ENCODE measurements around the gene COPS9.

The COPS9 gene

DNA sequence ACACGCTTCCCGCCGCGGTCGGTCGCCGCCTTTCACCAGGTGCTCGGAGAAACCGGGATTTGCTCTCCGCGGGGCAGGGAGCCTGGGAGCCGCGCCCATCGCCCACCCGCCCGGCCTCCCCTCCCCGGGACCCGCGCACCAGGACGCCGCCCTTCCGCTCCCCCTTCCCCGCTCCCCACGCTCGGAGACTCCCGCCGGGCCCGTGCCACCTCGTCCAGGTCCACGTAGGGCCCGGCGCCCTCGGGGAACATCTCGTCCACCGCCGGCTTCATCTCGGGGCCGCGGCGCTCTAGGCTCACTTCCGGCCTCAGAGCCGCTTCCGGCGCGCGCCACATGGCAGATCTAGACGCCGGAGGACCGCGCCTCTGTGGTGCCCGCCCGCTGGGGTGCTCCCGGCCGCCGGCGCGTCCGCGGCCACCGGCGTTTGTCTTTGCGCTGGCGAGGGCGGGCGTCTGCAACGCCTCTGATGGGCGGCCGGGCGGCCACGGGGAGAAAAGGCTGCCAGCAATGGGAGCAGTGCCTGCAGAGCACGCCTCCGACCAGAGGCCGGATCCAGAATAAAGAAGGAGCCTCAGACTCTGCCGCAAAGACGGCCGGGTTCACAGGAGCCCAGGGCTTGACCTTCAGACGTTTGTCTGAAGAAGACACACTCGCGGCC is at the start of gene COPS9:
COPS9 (minus strand) TSS at position 293 of the 658 bp plus-strand sequence; CDS start at position 272, 21 bp downstream.
- no peak for DNase-seq (ENCODE audit: low read depth, low spot score)

DNA sequence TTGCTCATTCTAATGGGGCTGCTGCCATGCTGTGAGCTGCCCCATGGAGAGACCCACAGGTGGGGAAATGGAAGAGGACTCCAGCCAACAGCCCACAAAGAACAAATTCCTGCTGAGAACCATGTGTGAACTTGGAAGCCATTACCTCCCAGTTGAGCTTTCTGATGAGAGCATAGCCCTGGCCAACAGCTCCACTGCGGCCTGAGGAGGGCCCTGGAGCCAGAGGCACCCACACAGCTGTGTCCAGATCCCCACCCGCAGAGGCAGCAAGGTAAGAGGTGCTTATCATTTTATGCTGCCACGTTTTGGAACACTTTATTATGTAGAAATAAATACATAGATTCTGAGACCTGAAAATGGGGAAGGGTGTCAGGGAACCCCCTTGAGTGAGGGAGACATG is 48.6 kb upstream of the COPS9 start:
- DNase-seq (ENCODE audit: low read depth, low spot score) = no peak

DNA sequence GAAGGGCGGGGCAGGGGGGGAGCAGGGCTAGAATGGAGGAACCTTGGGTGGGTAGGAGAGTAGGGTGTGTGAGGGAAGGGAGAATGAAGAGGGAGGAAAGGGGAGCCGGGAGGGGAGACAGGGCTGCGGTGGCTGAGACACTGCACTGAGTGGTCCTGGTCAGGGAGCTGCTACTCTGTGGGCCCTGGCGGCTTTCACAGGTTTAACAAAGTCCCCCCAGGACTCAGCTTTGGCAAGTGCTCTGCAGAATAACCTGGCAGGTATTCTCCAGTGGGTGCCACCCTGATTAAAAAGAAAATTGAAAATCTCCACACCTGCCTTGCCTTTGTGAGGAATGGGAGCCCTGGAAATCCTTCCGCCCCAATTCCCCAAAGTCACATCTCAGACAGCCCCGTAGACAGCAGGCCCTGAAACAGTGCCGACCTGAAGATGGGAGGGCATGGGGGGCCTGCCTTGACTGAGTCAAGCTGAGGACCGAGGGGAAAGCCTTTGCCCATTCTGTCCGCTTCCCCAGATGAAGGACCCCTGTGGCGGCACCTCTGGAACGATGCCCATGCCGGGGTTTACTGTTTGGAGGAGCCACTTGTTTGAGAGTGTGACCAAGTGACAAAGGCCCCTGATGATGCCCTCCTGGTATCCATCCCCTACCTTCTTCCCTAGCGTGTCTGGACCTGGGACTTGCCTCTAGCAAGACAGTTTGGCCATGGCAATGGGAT is 47.9 kb upstream of the COPS9 start:
- no peak for DNase-seq (ENCODE audit: low read depth, low spot score)

DNA sequence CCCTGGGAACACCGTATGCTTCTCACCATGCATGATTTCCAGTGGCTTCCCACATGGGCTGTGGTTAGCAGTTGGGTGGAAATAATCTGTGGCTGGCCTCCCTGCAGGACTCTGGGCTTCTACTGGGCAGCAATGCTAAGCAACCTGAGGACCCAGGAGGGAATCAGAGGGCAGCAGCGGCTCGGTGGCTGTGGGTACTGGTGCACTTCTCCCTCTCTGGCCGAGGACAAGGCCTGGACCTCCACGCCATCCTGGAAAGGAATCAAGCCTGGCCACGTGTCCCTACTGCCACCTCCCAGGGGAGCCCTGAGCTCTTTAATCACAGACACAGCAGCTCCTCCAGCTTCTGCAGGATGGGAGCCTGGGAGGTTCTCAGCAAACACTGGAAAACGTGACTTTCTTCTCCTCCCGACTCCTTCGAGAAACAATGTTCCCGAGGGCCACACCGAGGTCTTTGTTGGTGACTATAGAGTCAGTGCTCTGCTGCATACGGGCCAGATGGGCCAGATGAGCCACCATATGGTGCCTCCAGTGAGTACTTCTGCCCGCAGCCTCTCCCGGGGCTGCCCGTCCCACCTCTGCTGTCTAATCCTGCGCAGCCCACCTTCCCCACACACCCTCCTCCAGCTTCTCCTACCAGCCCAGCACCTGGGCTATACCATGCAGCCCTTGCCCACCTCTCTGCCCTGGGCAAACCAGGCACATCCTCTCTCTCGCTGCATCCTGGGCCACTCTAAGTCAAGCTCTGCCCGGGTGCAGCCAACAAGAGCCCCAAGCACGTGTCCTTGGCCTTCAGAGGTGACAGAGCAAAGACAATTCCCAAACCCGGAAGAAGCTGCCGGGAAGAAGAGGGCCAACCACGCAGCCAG is 47.1 kb upstream of the COPS9 start:
- no peak for DNase-seq (ENCODE audit: low read depth, low spot score)

DNA sequence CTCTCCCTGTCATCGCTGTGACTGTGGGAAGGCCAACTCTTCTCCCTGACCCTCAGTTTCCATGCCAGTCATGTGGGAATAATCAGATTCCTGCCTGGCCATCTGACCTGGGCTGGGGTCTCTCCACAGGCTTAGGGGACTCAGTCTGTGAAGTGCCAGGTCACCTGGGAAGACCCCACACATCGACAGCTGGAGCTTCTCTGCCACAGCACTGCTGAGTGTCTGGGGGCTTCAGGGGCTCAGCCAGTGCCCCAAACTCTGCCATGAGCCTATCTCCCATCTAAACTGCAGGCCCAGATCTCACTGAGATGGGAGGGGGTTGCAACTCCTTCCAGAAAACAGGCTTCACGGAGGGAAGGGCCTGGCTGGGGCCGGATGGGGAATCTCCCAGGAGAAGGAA is 46.4 kb upstream of the COPS9 start:
- DNase-seq (ENCODE audit: low read depth, low spot score) = no peak

DNA sequence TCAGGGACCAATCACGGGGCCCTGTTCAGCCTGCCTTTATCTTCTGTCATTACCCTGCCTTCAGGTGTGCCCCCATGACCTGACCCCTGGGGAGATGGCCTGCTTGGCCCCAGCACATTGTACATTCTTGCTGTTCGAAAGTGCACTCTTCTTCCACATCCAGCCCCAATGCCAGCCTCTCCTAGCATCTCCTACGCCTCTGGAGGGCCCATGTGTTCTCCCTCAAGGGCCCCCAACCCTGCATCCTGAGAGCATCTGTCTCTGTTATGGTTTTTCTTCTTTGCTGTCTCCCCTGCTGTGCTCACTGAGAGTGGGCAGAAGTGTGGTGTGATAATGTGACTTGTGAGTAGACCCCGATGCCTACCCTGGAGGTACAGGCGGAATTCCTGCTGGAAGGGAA is 45.9 kb upstream of the COPS9 start:
- DNase-seq (ENCODE audit: low read depth, low spot score) = no peak

DNA sequence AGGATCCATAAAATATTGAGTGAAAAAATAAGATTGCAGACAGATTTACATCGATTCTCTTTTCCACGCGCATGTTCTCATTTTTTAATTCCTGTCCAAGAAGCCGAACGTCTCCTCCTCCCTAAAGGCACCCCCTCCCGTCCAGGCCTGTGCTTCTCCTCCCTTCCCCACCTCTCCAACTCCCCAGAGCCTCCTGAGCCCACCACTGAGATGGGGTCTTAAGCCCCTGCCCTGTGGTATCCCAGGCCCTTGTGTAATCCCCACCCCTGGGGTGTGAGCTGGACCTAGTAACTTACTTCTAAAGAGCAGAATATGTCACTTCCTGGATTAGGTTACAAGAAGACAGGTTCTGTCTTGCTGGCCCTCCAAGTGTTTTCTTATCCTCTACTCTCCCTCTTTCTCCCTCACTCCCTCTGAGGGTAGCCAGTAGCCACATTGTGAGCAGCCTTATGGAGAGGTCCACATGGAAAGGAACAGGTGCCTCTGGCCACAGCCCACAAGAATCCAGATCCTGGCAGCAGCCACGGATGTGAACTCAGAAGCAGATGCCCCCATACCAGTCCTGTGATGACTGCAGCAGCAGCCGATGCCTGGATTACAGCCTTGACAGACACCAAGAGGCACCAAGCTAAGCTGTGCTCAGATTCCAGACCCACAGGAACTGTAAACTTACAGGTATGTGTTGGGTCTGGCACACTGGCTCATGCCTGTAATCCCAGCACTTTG is 44.0 kb upstream of the COPS9 start:
- no peak for DNase-seq (ENCODE audit: low read depth, low spot score)

DNA sequence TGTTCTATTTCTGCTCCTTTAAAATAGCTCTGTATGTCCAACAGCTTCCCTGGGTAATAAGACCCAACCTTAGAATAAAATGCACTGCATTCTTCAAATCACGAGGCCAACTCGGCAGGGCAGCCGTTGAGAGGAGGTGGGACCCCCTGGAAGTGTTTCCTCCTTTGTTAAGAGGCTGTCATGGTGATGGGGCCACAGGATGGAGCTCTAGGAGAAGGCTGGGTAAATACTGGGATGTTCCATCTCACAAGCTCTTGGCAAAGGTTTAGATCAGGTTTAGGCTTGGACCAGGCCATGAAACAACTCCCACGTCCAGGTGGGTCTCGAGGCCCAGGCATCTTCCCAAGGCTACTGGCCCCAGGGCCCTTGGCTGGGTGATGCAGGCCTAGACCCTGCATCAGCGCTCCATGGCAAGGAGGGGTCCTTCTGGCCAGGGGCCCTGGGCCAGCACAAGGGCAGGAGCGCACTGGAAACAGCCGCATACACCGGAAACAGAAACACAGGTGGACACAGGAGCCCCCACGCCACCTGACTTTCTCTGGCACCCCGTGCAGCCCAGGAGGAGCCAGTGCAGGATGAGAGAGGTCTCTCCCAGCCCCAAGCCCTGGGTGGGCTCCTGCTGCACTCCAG is 43.2 kb upstream of the COPS9 start:
- no peak for DNase-seq (ENCODE audit: low read depth, low spot score)

DNA sequence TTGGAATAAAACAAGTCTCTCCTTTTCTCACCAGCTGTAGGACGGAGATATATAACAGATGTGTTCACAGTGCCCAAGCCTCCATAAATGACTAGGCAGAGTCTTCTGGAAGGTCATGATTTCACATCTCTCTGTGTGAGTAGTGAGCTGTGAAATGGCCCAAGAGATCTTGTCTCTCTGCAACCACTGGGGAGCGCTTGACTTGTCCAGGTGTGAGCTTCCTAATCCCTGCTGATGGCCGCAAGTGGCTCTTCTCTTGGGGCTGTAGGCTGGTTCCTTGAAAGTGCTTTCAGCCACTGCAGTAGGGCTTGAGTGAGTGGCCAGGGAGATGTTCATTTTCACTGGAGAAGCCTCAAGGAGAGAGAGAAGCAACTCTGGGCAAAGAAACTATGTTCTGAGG is 42.5 kb upstream of the COPS9 start:
- no peak for DNase-seq (ENCODE audit: low read depth, low spot score)

DNA sequence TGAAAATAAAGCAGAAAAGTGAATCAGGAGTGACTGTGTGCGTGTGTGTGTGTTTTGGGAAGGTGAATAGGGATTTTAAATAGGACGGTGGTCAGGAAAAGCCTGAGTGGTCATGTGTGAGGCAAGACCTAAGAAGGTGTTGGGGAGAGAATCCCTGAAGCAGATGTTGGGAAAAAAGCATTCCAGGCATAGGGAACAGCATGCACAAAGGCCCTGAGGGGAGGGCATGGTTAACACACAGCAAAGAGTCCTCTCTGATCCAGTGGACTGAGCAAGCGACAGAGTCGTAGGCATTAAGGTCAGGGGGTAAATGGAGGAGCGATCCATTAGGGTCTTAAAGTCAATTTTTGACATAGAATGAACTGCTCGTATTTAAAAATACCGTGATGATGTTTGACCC is 38.4 kb upstream of the COPS9 start:
- no peak for DNase-seq (ENCODE audit: low read depth, low spot score)

DNA sequence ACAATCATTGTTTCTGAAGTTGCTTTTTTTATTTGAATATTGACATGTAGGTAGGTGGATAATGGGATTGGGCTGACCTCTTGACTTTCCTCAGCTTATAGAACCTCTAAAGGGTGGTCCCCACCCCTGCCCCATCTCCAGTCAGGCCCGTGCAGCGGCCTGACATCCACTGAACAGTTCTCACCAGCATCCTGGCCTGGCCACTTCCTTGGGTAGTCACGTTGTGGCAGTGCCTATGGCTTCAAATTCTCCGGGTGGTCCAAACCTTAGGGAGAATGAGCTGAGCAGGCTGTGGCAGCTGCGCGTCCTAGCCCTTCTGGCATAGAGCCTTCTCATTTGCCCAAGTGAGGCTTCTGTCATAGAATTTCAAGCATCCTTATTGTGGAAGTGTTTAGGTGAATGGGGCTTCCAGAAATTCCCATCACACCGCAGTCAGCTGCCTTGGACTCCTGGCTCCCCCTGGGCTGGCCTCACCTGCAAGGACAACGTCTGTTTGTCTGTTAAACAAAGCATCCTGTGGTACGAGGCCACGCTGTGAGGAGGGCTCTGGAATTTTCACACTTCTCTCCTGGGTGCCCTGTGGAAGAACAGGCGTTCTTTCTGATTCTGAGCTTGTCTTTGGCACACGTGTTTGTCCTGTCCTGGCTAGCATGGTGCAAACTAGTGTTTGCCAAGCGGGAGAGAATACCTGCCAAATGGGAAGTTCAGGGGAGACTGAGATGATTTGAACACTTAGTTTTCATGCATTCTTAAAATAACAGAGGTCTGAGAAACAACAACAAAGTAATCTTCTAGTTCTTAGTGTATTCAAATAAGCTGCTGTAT is 36.2 kb upstream of the COPS9 start:
- DNase-seq (ENCODE audit: low read depth, low spot score) = no peak

DNA sequence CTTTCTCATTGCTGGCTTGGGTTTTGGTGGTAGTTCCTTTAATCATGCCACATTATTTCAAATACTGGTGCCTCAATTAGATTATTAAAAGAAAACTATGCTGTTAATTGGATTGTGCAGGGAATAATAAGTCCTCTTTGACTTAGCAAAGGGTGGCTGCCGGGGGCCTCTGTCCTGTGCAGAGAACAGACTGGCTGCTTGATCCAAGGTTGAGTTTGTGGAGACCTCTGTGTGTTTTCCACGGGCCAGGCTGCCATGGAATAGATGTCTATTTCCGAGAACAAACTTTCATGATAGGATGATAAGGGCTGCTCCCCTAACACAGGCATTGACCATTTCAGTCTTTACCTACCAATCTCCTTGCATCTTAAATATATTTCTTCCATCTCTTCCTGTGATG is 34.8 kb upstream of the COPS9 start:
- no peak for DNase-seq (ENCODE audit: low read depth, low spot score)

DNA sequence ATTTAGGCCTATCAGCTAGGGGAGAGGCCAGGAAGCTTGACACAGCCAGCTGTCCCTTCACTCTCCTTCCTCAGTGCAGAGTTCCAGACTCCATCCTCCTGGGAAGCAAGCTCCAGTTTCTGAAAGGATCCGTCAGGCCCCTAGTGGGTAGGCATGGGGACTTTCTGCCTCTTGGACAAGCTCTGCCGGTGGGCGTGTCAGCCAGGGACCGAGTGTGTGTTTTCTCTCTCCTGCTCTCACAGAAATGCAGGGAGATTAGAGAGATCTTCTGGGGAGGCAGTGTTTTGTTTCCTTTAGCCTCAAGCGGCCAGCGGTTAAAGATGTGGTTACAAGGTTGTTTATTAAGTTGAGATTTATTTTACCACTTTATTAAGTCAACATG is 34.2 kb upstream of the COPS9 start:
- DNase-seq (ENCODE audit: low read depth, low spot score) = no peak

DNA sequence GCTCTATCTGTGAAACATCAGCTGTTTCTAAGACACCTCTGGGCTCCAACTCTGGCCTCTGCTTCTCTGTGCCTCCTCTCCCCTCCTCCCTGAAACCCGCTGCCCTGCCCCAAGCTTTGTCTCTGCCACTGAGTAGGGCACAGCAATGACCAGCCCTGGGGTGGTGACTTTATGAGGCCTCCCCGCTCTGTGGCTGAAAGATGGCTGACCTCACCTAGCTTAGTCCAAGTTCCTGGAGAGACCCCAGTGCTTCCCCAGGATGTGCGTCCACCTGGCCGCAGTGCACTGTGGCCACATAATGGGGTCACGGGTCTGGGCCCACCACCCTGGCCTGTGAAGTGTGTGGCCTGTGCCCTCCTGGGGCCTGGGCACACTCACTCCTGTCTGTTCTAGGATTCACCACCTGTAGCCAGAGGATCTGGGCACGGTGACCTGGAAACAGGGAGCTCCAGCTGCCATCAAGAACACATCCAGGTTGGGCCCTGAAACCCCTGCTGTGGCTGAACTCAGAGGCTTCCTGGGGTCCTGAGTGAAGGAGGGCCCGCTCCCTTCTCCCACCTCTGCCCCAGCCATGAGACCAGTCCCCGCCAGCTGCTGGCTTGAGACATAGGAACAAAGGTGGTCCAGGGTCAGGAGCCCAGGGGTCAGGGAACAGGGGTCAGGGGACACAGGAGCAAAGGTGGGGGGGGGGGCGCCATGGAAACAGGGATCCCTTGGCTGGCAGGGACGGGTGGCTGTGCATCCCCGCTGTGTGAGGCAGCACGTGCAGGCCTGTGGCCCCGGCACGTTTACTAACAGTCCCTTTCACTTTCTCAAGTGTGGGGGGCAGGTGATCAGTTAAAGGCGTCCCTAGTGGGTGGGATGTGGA is 33.6 kb upstream of the COPS9 start:
- no peak for DNase-seq (ENCODE audit: low read depth, low spot score)

DNA sequence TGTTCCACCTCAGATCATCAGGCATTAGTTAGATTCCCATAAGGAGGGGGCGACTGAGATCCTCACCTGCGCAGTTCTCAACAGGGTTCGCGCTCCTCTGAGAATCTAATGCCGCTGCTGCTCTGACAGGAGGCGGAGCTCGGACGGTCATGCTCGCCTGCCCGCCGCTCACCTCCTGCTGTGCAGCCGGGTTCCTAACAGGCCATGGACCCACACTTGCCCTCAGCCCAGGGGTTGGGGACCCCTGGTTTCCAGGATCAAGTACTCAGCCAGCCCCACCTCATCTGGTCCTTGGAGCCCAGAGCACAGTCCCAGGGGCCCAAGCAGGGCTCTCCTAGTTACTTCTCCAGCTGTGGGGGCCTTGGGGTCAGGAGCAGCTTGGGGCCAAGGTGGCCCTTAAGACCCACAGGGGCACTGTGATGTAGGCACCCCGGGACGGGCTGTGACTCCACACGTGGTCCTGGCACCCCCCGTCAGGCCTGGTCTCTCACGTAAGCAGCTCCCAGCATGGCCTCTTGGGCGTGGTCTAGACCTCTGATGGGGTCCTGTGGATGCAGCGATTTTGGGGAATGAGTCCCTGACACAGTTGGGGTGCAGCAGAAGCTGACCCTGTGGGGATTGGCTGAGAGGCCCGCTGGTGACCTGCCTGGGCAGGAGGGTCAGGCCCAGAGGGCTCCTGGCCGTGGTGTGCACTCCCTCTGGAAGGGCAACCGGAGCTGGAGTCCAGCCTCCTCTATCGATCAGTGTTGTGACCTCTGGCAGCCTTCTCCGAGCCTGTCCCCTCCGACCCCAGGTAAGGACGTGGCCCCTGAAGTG is 32.6 kb upstream of the COPS9 start:
- DNase-seq (ENCODE audit: low read depth, low spot score) = no peak

DNA sequence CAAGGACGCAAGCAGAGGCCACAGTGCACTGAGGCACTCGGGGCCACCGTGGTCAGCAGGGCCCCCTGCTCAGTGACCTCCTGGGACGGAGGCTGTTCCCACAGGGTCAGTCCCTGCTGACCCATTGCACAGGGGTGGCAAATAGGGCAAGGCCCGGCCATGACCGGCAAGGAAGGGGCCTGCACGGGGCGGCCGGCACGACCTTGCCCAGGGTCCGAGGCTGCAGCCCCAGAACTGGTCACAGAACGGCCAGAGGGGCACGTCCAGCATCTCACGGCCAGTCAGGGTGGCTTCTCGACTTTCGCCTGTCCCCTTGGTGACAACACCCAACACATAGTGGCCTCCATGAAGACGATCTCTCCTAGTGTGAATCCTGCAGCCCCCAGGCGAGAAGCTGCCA is 31.9 kb upstream of the COPS9 start:
- no peak for DNase-seq (ENCODE audit: low read depth, low spot score)

DNA sequence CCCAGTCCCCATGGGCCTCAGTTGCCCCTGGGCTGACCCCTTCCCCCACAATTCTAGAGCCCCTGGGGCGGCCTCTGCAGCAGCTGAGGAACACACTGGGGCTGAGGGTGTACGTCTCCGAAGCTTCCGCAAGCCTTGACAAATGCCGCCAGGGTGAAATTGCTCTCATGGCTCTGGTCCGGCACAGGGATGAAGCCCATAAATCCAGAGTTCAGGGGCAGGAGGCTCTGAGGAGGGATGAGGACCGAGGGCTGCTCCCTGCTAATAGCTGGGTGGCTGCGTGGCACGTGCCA is 31.4 kb upstream of the COPS9 start:
- no peak for DNase-seq (ENCODE audit: low read depth, low spot score)

DNA sequence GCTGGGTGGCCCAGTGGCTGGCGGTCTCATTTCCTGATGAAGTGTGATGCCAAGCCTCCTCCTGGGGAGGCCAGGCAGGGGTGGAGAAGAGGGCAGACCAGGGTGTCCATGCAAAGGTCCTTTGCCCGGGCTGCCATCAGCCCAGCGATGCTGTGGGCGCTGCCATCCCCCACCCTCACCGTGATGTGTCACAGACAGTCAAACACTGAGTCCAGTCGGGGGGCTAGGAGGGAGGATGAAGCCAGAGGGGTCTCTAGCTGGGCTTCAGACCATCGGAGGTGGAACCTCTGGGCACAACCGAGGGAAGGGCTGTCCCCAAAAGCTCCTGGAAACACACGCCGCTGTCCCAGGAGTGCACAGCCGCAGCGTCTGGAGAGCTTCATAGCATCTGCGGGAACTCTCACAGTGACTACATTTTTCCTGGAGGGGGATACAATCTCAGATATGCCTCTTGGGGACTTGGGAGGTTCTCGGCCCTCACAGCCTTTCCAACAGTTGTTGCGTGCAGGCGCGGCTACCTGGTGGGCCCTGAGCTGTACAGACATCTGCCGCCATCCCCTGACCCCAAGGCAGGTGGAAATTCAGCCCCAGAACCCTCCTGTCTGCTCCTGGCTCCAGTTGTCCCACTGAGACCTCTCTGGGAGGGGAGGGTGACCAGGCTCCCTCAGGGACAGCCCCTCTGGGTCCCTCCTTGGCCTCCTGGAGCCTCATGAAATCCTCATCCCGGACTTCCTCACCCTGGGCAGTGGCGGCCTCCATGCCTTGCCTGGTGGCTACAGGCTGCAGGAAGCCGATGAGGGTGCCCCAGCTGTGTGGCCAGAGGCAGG is 30.9 kb upstream of the COPS9 start:
- DNase-seq (ENCODE audit: low read depth, low spot score) = no peak
